ENCODE measurements around the gene ST3GAL2. TPM values are rescaled to one million over a fixed set of nuclear protein-coding genes. Genes with fewer than 3 reads are reported as not detected.

The ST3GAL2 gene
- total and polyA plus RNA-seq, 2 donors (not counting 3 experiments of a cell fraction or from before 2014, with no cell fraction given) = 23.0 to 50.4 TPM

GRCh38 chr16:70473446-70474319 lies 34.8 kb upstream of the ST3GAL2 start:
- POLR2A ChIA-PET = interaction anchor here (0.6 kb wide), 1 partner anchor 40 kb away, joined by 3 read pairs; no protein-coding TSS in a partner anchor

More at GRCh38 chr16:70473446-70474319, 34.8 kb upstream of the ST3GAL2 start:
- TF ChIP-seq CTCF (IDR thresholded peaks at IDR 0.05; ENCODE audit: extremely low read depth in 1 of 2, insufficient read depth in 1 of 2, low read depth in 1 of 2, low read length in 2 of 2) = no peak
- TF ChIP-seq EZH2 (IDR thresholded peaks at IDR 0.05; ENCODE audit: borderline replicate concordance, low read depth, low read length, severe bottlenecking) = no peak
- TF ChIP-seq POLR2A (IDR thresholded peaks at IDR 0.05; ENCODE audit: low read depth, low read length) = no peak
- TF ChIP-seq, protein P1, sequence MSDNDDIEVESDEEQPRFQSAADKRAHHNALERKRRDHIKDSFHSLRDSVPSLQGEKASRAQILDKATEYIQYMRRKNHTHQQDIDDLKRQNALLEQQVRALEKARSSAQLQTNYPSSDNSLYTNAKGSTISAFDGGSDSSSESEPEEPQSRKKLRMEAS (IDR thresholded peaks at IDR 0.05; ENCODE audit: insufficient read depth, insufficient read length) = no peak
- no peak for TF ChIP-seq GATA2 (IDR thresholded peaks at IDR 0.05; ENCODE audit: insufficient read depth, insufficient read length, low read depth, low read length)
- TF ChIP-seq JUN (IDR thresholded peaks at IDR 0.05; ENCODE audit: borderline replicate concordance, insufficient read depth, insufficient read length, low read depth) = no peak
- no peak for TF ChIP-seq POLR2AphosphoS5 (IDR thresholded peaks at IDR 0.05; ENCODE audit: insufficient read depth, low read depth, low read length)
- TF ChIP-seq FOS (IDR thresholded peaks at IDR 0.05; ENCODE audit: borderline replicate concordance, insufficient read depth, low read length) = no peak
- TF ChIP-seq MYC (IDR thresholded peaks at IDR 0.05; ENCODE audit: low read depth, low read length) = no peak
- CTCF ChIA-PET = interaction anchor here (1.2 kb wide), 1 partner anchor 104 kb away, joined by 4 read pairs; no protein-coding TSS in a partner anchor
- Histone ChIP-seq H3K4me1 (ENCODE audit: control insufficient read depth, extremely low read depth, insufficient read depth, low read length) (peaks cover 17% of the 10 kb centered on the region), H4K20me1 (replicated peaks; ENCODE audit: control insufficient read depth, extremely low read depth, insufficient read depth, low read length) (no peaks in the 10 kb centered on the region), H3K9ac (replicated peaks; ENCODE audit: extremely low read depth, insufficient read depth, low read length) (no peak overlapping the region), H3K79me2 (ENCODE audit: control insufficient read depth, insufficient read depth, low read length) (no peaks in the 10 kb centered on the region), H3K27me3 (ENCODE audit: control insufficient read depth in 2 of 2, insufficient read depth in 2 of 2, low read length in 2 of 2) (no peaks in the 10 kb centered on the region), H3K9me1 (replicated peaks; ENCODE audit: control insufficient read depth, extremely low read depth, insufficient read depth, low read length) (no peaks in the 10 kb centered on the region), H3K4me3 (replicated peaks in 1 of 3; ENCODE audit: insufficient read depth in 1 of 3, low read depth in 1 of 3, low read length in 3 of 3) (no peak overlapping the region), H3K9me3 (replicated peaks; ENCODE audit: control insufficient read depth, insufficient read depth, low read length) (no peaks in the 10 kb centered on the region), H2AFZ (ENCODE audit: low read depth, low read length) (no peak overlapping the region), H3K4me2 (ENCODE audit: insufficient read depth, low read length) (no peak overlapping the region), H3K27ac (ENCODE audit: insufficient read depth, low read depth, low read length) (no peak overlapping the region), H3K36me3 (ENCODE audit: control insufficient read depth in 2 of 2, extremely low read depth in 1 of 2, insufficient read depth in 2 of 2, low read length in 2 of 2) (no peaks in the 10 kb centered on the region)
- dilution Hi-C loops (cut with MboI; ENCODE audit: extremely low pct_ligation_motif_present, low sequenced_read_pairs) = no loop called here
- FAIRE-seq (no peak), DNase-seq (ENCODE audit: low read depth, low spot score) (no peak)
- intact Hi-C loops (cut with micrococcal nuclease) = no loop called here
- BruUV-seq (replicated peaks) = no TSS peak

Data from endothelial cell of umbilical vein (primary cell).